ENCODE data around the gene ARL6IP1.

GRCh38 chr16:18836702-18837101 lies 35.4 kb upstream of the ARL6IP1 start:
- TF ChIP-seq CTCF (IDR thresholded peaks at IDR 0.05) (no peak), POLR2A (IDR thresholded peaks at IDR 0.05) (no peak)

Data from uterus (tissue), 2 donors.